Measurements from ENCODE around the gene PUS10.
"Not testable (repeated sequence)": the region's sequence is repeated elsewhere in the genome, so short reads cannot be mapped to it uniquely, and the experiment has no call there.

The PUS10 gene

GRCh38 chr2:60901296-60901695 lies 116.8 kb downstream of the PUS10 start:
- H3K27ac ChIP-seq (replicated peaks; ENCODE audit: low read length); H3K27me3 ChIP-seq (ENCODE audit: control insufficient read depth in 3 of 3, insufficient read depth in 3 of 3, low read depth in 1 of 3, low read length in 3 of 3); H4K8ac ChIP-seq (ENCODE audit: low read depth, low read length); H2BK120ac ChIP-seq (ENCODE audit: low read depth, low read length); H3K79me1 ChIP-seq (ENCODE audit: low read depth, low read length); H2BK12ac ChIP-seq (ENCODE audit: low read length); H2AFZ ChIP-seq (ENCODE audit: low read length); H2BK15ac ChIP-seq (ENCODE audit: low read length); H3K9me3 ChIP-seq (replicated peaks in 1 of 2; ENCODE audit: control insufficient read depth in 2 of 2, insufficient read depth in 1 of 2, low read depth in 1 of 2, low read length in 2 of 2); H3K4me2 ChIP-seq (ENCODE audit: insufficient read depth, low read length, poor library complexity, severe bottlenecking); H2AK5ac ChIP-seq (ENCODE audit: low read depth, low read length); H3K18ac ChIP-seq (ENCODE audit: low read length); H3K9ac ChIP-seq (ENCODE audit: low read depth, low read length, poor library complexity); H3K4ac ChIP-seq (ENCODE audit: low read length); H3K4me1 ChIP-seq (ENCODE audit: control insufficient read depth in 2 of 2, insufficient read depth in 1 of 2, low read depth in 1 of 2, low read length in 2 of 2); DNase-seq (ENCODE audit: low spot score); H3K4me3 ChIP-seq (ENCODE audit: low read length in 2 of 2); H2BK5ac ChIP-seq (ENCODE audit: low read length); H3K14ac ChIP-seq (ENCODE audit: low read length); H4K91ac ChIP-seq (ENCODE audit: low read depth, low read length, poor library complexity); H3K23ac ChIP-seq (ENCODE audit: low read depth, low read length, poor library complexity): not testable (repeated sequence)
- WGBS, 2 donors (ENCODE audit: extremely low coverage in 2 of 2, insufficient read length in 2 of 2, insufficient replicate concordance in 1 of 2), result no CpG with 5 or more reads among the region's 6 CpGs
- H3K36me3 ChIP-seq (replicated peaks in 1 of 2; ENCODE audit: control insufficient read depth in 2 of 2, insufficient read depth in 2 of 2, low read length in 2 of 2), result peaks cover under 1 to 54% of the 10 kb centered on the region in 2 donors

- Histone ChIP-seq H2BK120ac (ENCODE audit: low read depth, low read length) (no peak overlapping the region), H2AFZ (ENCODE audit: low read length) (no peak overlapping the region), H3K4ac (ENCODE audit: low read length) (no peak overlapping the region), H3K4me2 (ENCODE audit: insufficient read depth, low read length, poor library complexity, severe bottlenecking) (no peak overlapping the region), H3K9ac (ENCODE audit: low read depth, low read length, poor library complexity) (no peak overlapping the region), H3K36me3 (replicated peaks in 1 of 2; ENCODE audit: control insufficient read depth in 2 of 2, insufficient read depth in 2 of 2, low read length in 2 of 2) (peaks cover 0 to 62% of the 10 kb centered on the region in 2 donors), H2BK12ac (ENCODE audit: low read length) (no peak overlapping the region), H3K9me3 (replicated peaks in 1 of 2; ENCODE audit: control insufficient read depth in 2 of 2, insufficient read depth in 1 of 2, low read depth in 1 of 2, low read length in 2 of 2) (no peaks in the 10 kb centered on the region), H3K79me1 (ENCODE audit: low read depth, low read length) (no peaks in the 10 kb centered on the region), H3K18ac (ENCODE audit: low read length) (no peak overlapping the region), H3K27ac (replicated peaks; ENCODE audit: low read length) (no peak overlapping the region), H2BK15ac (ENCODE audit: low read length) (no peak overlapping the region), H3K23ac (ENCODE audit: low read depth, low read length, poor library complexity) (no peak overlapping the region), H4K8ac (ENCODE audit: low read depth, low read length) (no peak overlapping the region), H4K91ac (ENCODE audit: low read depth, low read length, poor library complexity) (no peak overlapping the region), H2AK5ac (ENCODE audit: low read depth, low read length) (no peak overlapping the region), H3K14ac (ENCODE audit: low read length) (no peak overlapping the region), H2BK5ac (ENCODE audit: low read length) (no peak overlapping the region), H3K27me3 (ENCODE audit: control insufficient read depth in 3 of 3, insufficient read depth in 3 of 3, low read depth in 1 of 3, low read length in 3 of 3) (no peaks in the 10 kb centered on the region), H3K4me1 (ENCODE audit: control insufficient read depth in 2 of 2, insufficient read depth in 1 of 2, low read depth in 1 of 2, low read length in 2 of 2) (no peaks in the 10 kb centered on the region), H3K4me3 (ENCODE audit: low read length in 2 of 2) (no peak overlapping the region)
- no CpG with 5 or more reads among the region's 1 CpG for WGBS, 2 donors (ENCODE audit: extremely low coverage in 2 of 2, insufficient read length in 2 of 2, insufficient replicate concordance in 1 of 2)
- DNase-seq (ENCODE audit: low spot score), result no peak
Observed at GRCh38 chr2:60899892-60900249, 118.2 kb downstream of the PUS10 start.

- no peak overlapping the region for H3K27ac ChIP-seq (replicated peaks; ENCODE audit: low read length)
- H3K9ac ChIP-seq (ENCODE audit: low read depth, low read length, poor library complexity), result no peak overlapping the region
- H3K79me1 ChIP-seq (ENCODE audit: low read depth, low read length), result no peaks in the 10 kb centered on the region
- H3K4me3 ChIP-seq (ENCODE audit: low read length in 2 of 2), result no peak overlapping the region
- no peak for DNase-seq (ENCODE audit: low spot score)
- H3K4ac ChIP-seq (ENCODE audit: low read length), result no peak overlapping the region
- no peak overlapping the region for H2AFZ ChIP-seq (ENCODE audit: low read length)
- H3K18ac ChIP-seq (ENCODE audit: low read length), result no peak overlapping the region
- no peak overlapping the region for H3K4me2 ChIP-seq (ENCODE audit: insufficient read depth, low read length, poor library complexity, severe bottlenecking)
- H3K36me3 ChIP-seq (replicated peaks in 1 of 2; ENCODE audit: control insufficient read depth in 2 of 2, insufficient read depth in 2 of 2, low read length in 2 of 2), result peaks cover 0 to 65% of the 10 kb centered on the region in 2 donors
- H2BK12ac ChIP-seq (ENCODE audit: low read length), result no peak overlapping the region
- no peak overlapping the region for H2BK15ac ChIP-seq (ENCODE audit: low read length)
- H4K91ac ChIP-seq (ENCODE audit: low read depth, low read length, poor library complexity), result no peak overlapping the region
- no peak overlapping the region for H2BK5ac ChIP-seq (ENCODE audit: low read length)
- no peak overlapping the region for H2BK120ac ChIP-seq (ENCODE audit: low read depth, low read length)
- no peak overlapping the region for H3K23ac ChIP-seq (ENCODE audit: low read depth, low read length, poor library complexity)
- no peak overlapping the region for H2AK5ac ChIP-seq (ENCODE audit: low read depth, low read length)
- H3K4me1 ChIP-seq (ENCODE audit: control insufficient read depth in 2 of 2, insufficient read depth in 1 of 2, low read depth in 1 of 2, low read length in 2 of 2), result no peaks in the 10 kb centered on the region
- H3K14ac ChIP-seq (ENCODE audit: low read length), result no peak overlapping the region
- WGBS, 2 donors (ENCODE audit: extremely low coverage in 2 of 2, insufficient read length in 2 of 2, insufficient replicate concordance in 1 of 2), result no CpG with 5 or more reads among the region's 6 CpGs
- H4K8ac ChIP-seq (ENCODE audit: low read depth, low read length), result no peak overlapping the region
- H3K9me3 ChIP-seq (replicated peaks in 1 of 2; ENCODE audit: control insufficient read depth in 2 of 2, insufficient read depth in 1 of 2, low read depth in 1 of 2, low read length in 2 of 2), result no peaks in the 10 kb centered on the region
- H3K27me3 ChIP-seq (ENCODE audit: control insufficient read depth in 3 of 3, insufficient read depth in 3 of 3, low read depth in 1 of 3, low read length in 3 of 3), result no peaks in the 10 kb centered on the region
Observed at GRCh38 chr2:60899230-60899891, 118.7 kb downstream of the PUS10 start.

- Histone ChIP-seq H3K27ac (replicated peaks; ENCODE audit: low read length) (no peak overlapping the region), H4K8ac (ENCODE audit: low read depth, low read length) (no peak overlapping the region), H3K4me3 (ENCODE audit: low read length in 2 of 2) (no peak overlapping the region), H3K27me3 (ENCODE audit: control insufficient read depth in 3 of 3, insufficient read depth in 3 of 3, low read depth in 1 of 3, low read length in 3 of 3) (no peaks in the 10 kb centered on the region), H3K79me1 (ENCODE audit: low read depth, low read length) (no peaks in the 10 kb centered on the region), H2BK5ac (ENCODE audit: low read length) (no peak overlapping the region), H2BK15ac (ENCODE audit: low read length) (no peak overlapping the region), H2BK120ac (ENCODE audit: low read depth, low read length) (no peak overlapping the region), H3K14ac (ENCODE audit: low read length) (no peak overlapping the region), H3K4ac (ENCODE audit: low read length) (no peak overlapping the region), H3K9me3 (replicated peaks in 1 of 2; ENCODE audit: control insufficient read depth in 2 of 2, insufficient read depth in 1 of 2, low read depth in 1 of 2, low read length in 2 of 2) (no peaks in the 10 kb centered on the region), H2AK5ac (ENCODE audit: low read depth, low read length) (no peak overlapping the region), H3K23ac (ENCODE audit: low read depth, low read length, poor library complexity) (no peak overlapping the region), H4K91ac (ENCODE audit: low read depth, low read length, poor library complexity) (no peak overlapping the region), H3K4me2 (ENCODE audit: insufficient read depth, low read length, poor library complexity, severe bottlenecking) (no peak overlapping the region), H2BK12ac (ENCODE audit: low read length) (no peak overlapping the region), H3K9ac (ENCODE audit: low read depth, low read length, poor library complexity) (no peak overlapping the region), H3K18ac (ENCODE audit: low read length) (no peak overlapping the region), H2AFZ (ENCODE audit: low read length) (no peak overlapping the region), H3K36me3 (replicated peaks in 1 of 2; ENCODE audit: control insufficient read depth in 2 of 2, insufficient read depth in 2 of 2, low read length in 2 of 2) (peaks cover 0 to 72% of the 10 kb centered on the region in 2 donors), H3K4me1 (ENCODE audit: control insufficient read depth in 2 of 2, insufficient read depth in 1 of 2, low read depth in 1 of 2, low read length in 2 of 2) (no peaks in the 10 kb centered on the region)
- DNase-seq (ENCODE audit: low spot score), result no peak
- no CpG with 5 or more reads among the region's 1 CpG for WGBS, 2 donors (ENCODE audit: extremely low coverage in 2 of 2, insufficient read length in 2 of 2, insufficient replicate concordance in 1 of 2)
Observed at GRCh38 chr2:60898567-60898966, 119.5 kb downstream of the PUS10 start.

Measured in neuronal stem cell (in vitro differentiated cells).